Fibroblast of pulmonary artery (primary cell): Measurements from ENCODE around the gene LRRN1.

ENCODE experiments used
- DNase-seq: peaks from one replicate; pipeline ENCODE4 v3.0.0-alpha.2; 2010; ENCODE audit warnings: low read depth
- H3K4me3 ChIP-seq: replicated peaks from 2 replicates; pipeline ENCODE4 v1.5.1; 2011; ENCODE audit warnings: low read depth, mild to moderate bottlenecking, control low read depth, low read length, moderate library complexity
- CTCF ChIP-seq: IDR thresholded peaks from 2 replicates; pipeline ENCODE4 v1.5.1; 2011; ENCODE audit warnings: mild to moderate bottlenecking, control low read depth, low read length, inconsistent platforms; ENCODE audit errors: missing control alignments

Gene LRRN1

GRCh38 chr3:3772338-3772737 lies 26.9 kb upstream of the LRRN1 start:
- no peak overlapping the region for H3K4me3 ChIP-seq
- DNase-seq, result no peak
- TF ChIP-seq CTCF, result no peak

- H3K4me3 ChIP-seq, result no peak overlapping the region
- no peak for DNase-seq
- no peak for TF ChIP-seq CTCF
These were observed 26.3 kb upstream of the LRRN1 start for GRCh38 chr3:3772920-3773319.

DNA sequence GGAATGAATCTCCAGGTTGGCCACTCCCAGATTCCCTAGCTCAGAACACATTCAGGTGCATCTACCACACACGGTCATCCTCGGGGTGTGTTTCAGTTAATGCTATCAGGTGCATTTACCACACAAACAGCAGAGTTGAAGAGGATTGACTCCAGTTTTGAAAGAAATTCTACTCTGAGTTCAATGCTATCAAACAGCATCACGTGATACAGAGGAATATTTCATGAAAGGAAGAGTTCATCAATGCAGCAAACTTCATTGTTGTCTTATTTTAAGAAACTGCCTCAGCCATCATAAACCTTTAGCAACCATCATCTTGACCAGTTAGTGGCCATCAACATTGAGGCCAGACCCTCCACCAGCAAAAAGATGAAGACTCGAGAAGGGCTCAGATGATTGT lies 22.6 kb upstream of the LRRN1 start:
- no peak for DNase-seq
- H3K4me3 ChIP-seq, result no peak overlapping the region
- TF ChIP-seq CTCF, result no peak

- no peak for DNase-seq
- no peak overlapping the region for H3K4me3 ChIP-seq
- TF ChIP-seq CTCF, result no peak
These were observed 21.0 kb upstream of the LRRN1 start for GRCh38 chr3:3778216-3778615.

- no peak overlapping the region for H3K4me3 ChIP-seq
- no peak for DNase-seq
- no peak for TF ChIP-seq CTCF
These were observed 20.5 kb upstream of the LRRN1 start for GRCh38 chr3:3778641-3779270.

- H3K4me3 ChIP-seq, result no peak overlapping the region
- no peak for DNase-seq
- TF ChIP-seq CTCF, result no peak
These were observed 16.8 kb upstream of the LRRN1 start for GRCh38 chr3:3782457-3782856.

GRCh38 chr3:3783210-3783609 lies 16.0 kb upstream of the LRRN1 start:
- no peak for TF ChIP-seq CTCF
- H3K4me3 ChIP-seq, result no peak overlapping the region
- DNase-seq, result no peak
